ENCODE measurements around the gene HARS2.
"Not testable (repeated sequence)": the region's sequence is repeated elsewhere in the genome, so short reads cannot be mapped to it uniquely, and the experiment has no call there.

The HARS2 gene

DNA sequence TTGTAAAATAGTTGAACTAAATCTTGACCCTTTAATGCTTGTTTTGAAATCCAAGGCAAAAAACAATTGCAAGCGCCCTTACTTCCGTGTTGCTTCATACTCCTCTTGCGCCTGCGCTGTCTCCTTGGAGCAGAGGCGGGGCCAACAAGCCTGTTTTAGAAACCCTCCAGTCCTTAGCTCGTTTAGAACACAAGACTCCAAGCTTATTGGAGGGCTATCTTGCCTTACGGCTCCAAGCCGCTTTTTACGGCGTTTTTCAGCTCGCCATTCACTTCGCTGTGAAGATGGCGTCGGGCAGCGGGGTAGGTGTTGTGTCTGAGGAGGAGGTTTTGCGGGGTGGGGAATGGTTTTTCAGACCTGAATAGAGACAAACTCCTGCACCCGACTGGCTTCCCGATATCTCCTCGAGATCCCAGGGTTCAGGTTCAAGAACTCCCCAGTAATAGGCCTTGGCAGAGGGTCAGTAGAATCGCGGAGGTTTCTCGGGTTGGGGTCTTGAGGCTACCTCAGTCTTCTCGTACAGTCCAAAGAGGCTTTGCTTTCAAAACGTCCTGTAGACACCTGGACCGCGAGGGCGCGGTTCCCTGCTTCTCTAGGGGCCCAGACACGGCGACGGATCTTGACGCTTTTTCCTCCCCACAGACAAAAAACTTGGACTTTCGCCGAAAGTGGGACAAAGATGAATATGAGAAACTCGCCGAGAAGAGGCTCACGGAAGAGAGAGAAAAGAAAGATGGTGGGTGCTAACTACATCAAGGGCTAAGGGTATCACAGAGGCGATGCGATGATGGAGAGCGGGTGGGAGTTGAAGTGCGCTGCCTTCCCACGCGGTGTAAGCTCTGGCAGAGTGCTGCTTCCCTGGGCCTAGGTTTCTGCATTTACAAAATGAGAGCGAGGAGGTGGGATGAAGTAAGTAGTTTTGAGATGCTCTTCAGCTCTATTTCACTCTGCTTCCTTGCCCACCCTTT lies 9.2 kb downstream of the HARS2 start, which contains the start of gene ZMAT2:
TSS of gene ZMAT2 (plus strand) at position 271 of the 968 bp plus-strand sequence. CDS start at position 285, 14 bp downstream.
- DNase-seq (ENCODE audit: low read depth): peak; percentile 91

DNA sequence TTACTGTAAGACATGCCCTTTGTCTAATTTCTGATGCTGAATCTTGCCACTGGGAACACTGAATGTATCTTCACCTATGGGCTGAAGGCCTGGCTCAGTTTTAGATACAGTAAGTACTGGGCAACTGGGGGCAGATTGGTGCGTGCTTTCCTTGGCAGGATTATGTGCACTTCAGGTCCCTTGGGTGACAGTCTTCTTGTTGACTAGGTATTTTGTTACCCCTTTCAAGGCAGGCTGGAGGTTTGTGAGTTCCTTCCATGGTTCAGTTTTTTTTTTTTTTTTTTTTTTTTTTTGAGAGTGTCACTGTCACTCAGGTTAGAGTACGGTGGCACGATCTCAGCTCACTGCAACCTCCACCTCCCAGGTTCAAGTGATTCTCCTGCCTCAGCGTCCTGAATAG lies 16.6 kb downstream of the HARS2 start:
- DNase-seq (ENCODE audit: low read depth): no peak

DNA sequence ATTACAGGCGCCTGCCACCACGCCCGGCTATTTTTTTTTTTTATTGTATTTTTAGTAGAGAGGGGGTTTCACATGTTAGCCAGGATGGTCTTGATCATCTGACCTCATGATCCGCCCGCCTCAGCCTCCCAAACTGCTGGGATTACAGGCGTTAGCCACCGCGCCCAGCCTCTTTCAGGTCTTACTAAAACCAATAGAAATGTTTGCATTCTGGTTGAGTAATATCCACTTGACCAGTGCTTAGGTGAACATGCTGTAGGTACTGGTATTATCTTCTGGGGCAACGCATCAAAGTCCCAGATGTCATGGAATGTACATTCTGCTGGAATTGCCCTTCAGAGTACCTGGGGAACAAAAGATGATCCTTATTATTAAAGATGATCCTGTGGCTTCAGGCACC lies 17.5 kb downstream of the HARS2 start:
- not testable (repeated sequence) for DNase-seq (ENCODE audit: low read depth)

DNA sequence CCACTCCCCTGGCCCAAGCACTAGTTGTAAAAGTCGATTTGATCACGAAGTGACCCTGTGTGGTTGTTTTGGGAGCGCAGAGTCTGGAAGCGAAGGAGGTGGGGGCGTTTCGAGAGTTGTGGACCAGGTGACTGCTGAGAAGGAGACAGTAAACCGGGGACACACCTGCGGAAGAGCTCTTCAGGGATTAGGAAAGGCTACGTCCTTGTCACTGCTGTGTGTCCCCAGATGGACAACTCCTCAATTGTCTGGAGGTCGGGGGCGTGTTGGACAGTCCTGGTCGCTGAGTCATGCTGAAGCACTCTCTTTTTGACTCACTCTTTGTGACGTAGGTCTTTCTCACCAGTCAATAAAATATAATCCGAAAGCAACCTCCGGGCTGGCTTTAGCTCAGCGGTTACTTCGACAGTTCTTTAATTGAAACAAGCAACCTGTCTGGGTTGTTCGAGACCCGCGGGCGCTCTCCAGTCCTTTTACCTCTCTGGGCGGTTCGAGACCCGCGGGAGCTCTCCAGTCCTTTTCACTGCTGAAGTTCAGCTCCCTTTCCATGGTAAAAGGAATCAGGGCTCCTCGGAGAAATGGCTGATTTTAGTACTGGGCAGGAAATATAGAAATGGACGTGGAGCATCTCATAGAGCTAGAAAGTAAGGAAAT lies 19.8 kb downstream of the HARS2 start:
- peak; percentile 64 for DNase-seq (ENCODE audit: low read depth)

GRCh38 chr5:140711794-140712193 lies 20.5 kb downstream of the HARS2 start:
- DNase-seq (ENCODE audit: low read depth): no peak

DNA sequence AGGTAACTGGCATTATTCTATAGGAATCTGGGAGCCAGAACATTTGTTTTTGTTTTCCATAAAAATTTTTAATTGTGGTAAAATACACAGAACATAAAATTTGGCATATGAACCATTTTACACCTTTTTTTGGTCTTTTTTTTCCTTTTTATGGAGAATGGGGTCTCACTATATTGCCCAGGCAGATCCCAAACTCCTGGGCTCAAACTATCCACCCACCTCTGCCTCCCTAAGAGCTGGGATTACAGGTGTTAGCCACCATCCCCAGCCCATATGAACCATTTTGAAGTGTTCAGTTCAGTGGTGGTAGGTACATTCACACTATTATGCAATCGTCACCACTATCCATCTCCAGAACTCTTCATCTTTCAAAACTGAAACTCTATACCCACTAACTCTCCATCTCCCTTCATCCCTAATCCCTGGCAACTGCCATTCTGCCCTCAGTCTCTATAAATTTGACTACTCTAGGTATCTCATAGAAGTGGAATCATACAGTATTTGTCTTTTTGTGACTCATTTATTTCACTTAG lies 22.4 kb downstream of the HARS2 start:
- DNase-seq (ENCODE audit: low read depth): no peak

GRCh38 chr5:140716238-140716637 lies 25.0 kb downstream of the HARS2 start:
- not testable (repeated sequence) for DNase-seq (ENCODE audit: low read depth)

- DNase-seq (ENCODE audit: low read depth): no peak
Observed at GRCh38 chr5:140718266-140718592, 27.0 kb downstream of the HARS2 start.

DNA sequence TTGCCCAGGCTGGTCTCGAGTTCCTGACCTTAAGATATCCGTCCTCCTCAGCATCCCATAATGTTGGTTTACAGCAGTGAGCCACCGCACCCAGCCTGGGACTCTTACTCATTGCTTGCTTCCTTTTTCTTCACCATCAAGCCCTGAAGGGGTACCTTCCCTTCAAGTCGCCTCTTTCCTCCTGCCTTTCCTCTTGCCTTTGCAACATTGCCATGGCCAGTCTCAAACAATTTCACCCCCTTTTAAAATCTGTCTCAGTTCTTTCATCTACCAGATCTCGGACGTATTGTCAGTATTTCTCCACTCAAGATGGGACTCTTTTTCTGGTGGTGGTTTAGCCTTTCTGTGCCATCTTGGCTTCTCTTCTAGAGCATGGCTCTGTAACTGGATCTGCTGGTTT lies 29.5 kb downstream of the HARS2 start:
- not testable (repeated sequence) for DNase-seq (ENCODE audit: low read depth)

DNA sequence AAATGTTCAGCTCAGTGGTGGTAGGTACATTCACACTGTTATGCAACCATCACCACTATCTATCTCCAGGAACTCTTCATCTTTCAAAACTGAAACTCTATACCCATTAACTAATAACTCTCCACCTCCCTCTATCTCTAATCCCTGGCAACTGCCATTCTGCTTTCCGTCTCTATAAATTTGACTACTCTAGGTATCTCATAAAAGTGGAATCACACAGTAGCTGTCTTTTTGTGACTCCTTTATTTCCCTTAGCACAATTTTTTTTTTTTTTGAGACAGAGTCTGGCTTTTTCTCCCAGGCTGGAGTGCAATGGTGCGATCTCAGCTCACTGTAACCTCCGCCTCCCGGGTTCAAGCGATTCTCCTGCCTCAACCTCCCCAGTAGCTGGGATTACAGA lies 30.1 kb downstream of the HARS2 start:
- not testable (repeated sequence) for DNase-seq (ENCODE audit: low read depth)

GRCh38 chr5:140725799-140726471 lies 34.7 kb downstream of the HARS2 start:
- DNase-seq (ENCODE audit: low read depth): peak; percentile 47

DNA sequence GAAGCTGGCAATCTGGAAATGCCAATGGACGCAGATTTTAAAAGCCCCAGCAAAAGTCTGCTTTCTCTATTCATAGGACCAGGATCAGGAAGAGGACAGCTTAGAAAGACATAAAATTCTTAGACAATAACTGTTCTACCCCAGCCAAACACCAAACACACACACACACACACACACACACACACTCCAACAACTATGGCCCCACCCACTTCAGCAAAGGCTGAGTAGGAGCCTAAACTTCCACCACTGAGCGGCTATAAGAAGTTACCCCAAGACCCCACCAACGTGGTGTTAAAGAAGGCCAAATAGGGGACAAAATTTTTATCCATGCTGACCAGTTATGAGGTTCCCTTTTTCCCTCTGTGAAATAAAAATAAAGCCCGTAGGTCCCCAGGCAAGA lies 41.8 kb downstream of the HARS2 start:
- DNase-seq (ENCODE audit: low read depth): no peak

DNA sequence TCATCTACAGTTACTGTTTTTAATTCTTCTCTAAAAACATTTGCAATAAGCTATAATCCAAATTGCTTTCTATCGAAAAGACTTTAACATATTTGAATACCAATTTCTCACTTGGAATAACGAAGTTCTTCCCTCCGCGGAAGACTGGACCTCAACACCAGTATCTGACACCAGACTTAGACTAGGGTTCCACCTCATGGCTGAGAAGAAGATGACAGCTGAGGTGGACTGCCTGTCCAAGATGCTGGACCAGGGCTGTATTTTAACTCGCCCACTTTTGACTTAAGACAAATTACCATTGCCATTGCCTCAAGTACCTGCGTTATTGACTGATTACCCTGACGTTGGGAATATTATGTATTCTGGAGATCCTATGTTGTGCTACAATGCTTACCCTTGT lies 43.1 kb downstream of the HARS2 start:
- no peak for DNase-seq (ENCODE audit: low read depth)

DNA sequence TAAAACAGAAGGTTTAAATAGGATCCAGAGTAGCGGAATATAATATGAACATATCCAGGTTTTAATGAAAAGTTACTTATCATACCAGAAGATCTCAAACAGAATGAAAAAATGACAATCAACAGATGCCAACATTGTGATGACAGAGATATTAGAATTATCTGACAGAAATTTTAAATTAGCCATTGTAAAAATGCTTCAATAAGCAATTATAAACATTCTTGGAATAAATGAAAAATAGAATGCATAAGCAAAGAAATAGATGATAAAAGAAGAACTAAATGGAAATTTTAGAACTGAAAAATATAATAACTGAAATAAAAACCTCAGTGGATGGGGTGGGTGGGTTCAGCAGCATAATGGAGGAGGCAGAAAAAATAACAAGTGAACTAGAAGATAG lies 46.2 kb downstream of the HARS2 start:
- no peak for DNase-seq (ENCODE audit: low read depth)

GRCh38 chr5:140741967-140742366 lies 50.7 kb downstream of the HARS2 start:
- DNase-seq (ENCODE audit: low read depth): no peak
